WTC11 (cell line): ENCODE data around the gene SUV39H2. TPM values are rescaled to one million over a fixed set of nuclear protein-coding genes. Genes with fewer than 3 reads are reported as not detected.

Source experiments
- ATAC-seq: fragments of 200-7000 bp; cut with Tn5 transposase; 2 replicates; pipeline ENCODE4 v1.10.0; 2021; ENCODE audit warnings: mild to moderate bottlenecking, moderate library complexity
- CTCF ChIA-PET: fragments of 300-600 bp; sonication (Branson Sonifier 250); formaldehyde crosslinking; loops from one replicate; lab custom pipeline; 2021; ENCODE audit warnings: antibody characterized with exemption; lab: Charles Lee
- POLR2A ChIA-PET: fragments of 350-600 bp; sonication (Branson Sonifier 250); formaldehyde crosslinking; loops from one replicate; lab custom pipeline; 2021; ENCODE audit warnings: antibody characterized with exemption; lab: Charles Lee
- DNase-seq: peaks from one replicate; pipeline ENCODE4 v3.0.0; 2021; ENCODE audit warnings: low spot score
- H3K27ac Mint-ChIP-seq: 2 replicates; pipeline ENCODE4 v1.8.0; 2021; ENCODE audit warnings: mixed read lengths
- H3K27me3 Mint-ChIP-seq: 2 replicates; pipeline ENCODE4 v1.8.0; 2021; ENCODE audit warnings: low read depth, mild to moderate bottlenecking, moderate library complexity, mixed read lengths
- H3K36me3 Mint-ChIP-seq: 2 replicates; pipeline ENCODE4 v1.8.0; 2021; ENCODE audit warnings: mixed read lengths
- H3K4me1 Mint-ChIP-seq: 2 replicates; pipeline ENCODE4 v1.8.0; 2022; ENCODE audit warnings: mixed read lengths
- H3K4me3 Mint-ChIP-seq: 2 replicates; pipeline ENCODE4 v1.8.0; 2021; ENCODE audit warnings: mild to moderate bottlenecking, moderate library complexity, mixed read lengths
- H3K9me3 Mint-ChIP-seq: 2 replicates; pipeline ENCODE4 v1.8.0; 2021; ENCODE audit warnings: mixed read lengths
- CBFB ChIP-seq: sonication (generic); formaldehyde crosslinking; IDR thresholded peaks from 2 replicates; pipeline ENCODE4 v1.8.1; 2022; ENCODE audit warnings: mild to moderate bottlenecking, low read depth, missing genetic modification reagents
- CREB1 ChIP-seq: sonication (generic); formaldehyde crosslinking; IDR thresholded peaks from 2 replicates; pipeline ENCODE4 v1.8.0; 2023; ENCODE audit warnings: mild to moderate bottlenecking, missing genetic modification reagents
- CTCF ChIP-seq: fragments of 200-600 bp; IDR thresholded peaks from 2 replicates; pipeline ENCODE4 v1.8.0; 2022; ENCODE audit warnings: antibody characterized with exemption
- E2F1 ChIP-seq: sonication (generic); formaldehyde crosslinking; IDR thresholded peaks from 2 replicates; pipeline ENCODE4 v1.8.0; 2022; ENCODE audit warnings: mild to moderate bottlenecking, missing genetic modification reagents
- MLX ChIP-seq: sonication (generic); formaldehyde crosslinking; IDR thresholded peaks from 2 replicates; pipeline ENCODE4 v1.8.1; 2023; ENCODE audit warnings: mild to moderate bottlenecking, missing genetic modification reagents, moderate library complexity
- NR3C1 ChIP-seq: sonication (generic); formaldehyde crosslinking; conservative IDR thresholded peaks from 2 replicates; pipeline ENCODE4 v1.8.1; 2023; ENCODE audit warnings: low read depth, mild to moderate bottlenecking, missing genetic modification reagents
- OVOL2 ChIP-seq: fragments of 250-450 bp; sonication (Bioruptor Pico); IDR thresholded peaks from 2 replicates; pipeline ENCODE4 v1.9.0; 2021; ENCODE audit warnings: mild to moderate bottlenecking, borderline replicate concordance
- RORB ChIP-seq: fragments of 250-450 bp; sonication (Bioruptor Pico); IDR thresholded peaks from 2 replicates; pipeline ENCODE4 v1.9.0; 2021; ENCODE audit warnings: mild to moderate bottlenecking
- SOX15 ChIP-seq: fragments of 250-450 bp; sonication (Bioruptor Pico); IDR thresholded peaks from 2 replicates; pipeline ENCODE4 v1.9.0; 2021; ENCODE audit warnings: mild to moderate bottlenecking
- TEAD1 ChIP-seq: sonication (generic); formaldehyde crosslinking; IDR thresholded peaks from 2 replicates; pipeline ENCODE4 v1.8.0; 2022; ENCODE audit warnings: mild to moderate bottlenecking, missing genetic modification reagents
- ZNF138 ChIP-seq: sonication (generic); formaldehyde crosslinking; conservative IDR thresholded peaks from 2 replicates; pipeline ENCODE4 v1.8.1; 2022; ENCODE audit warnings: mild to moderate bottlenecking, moderate library complexity, missing genetic modification reagents
- ZNF671 ChIP-seq: fragments of 250-450 bp; sonication (Bioruptor Pico); IDR thresholded peaks from 2 replicates; pipeline ENCODE4 v1.8.0; 2021; ENCODE audit warnings: mild to moderate bottlenecking
- total RNA-seq: library from RNA; stranded (reverse); gene quantifications from 3 replicates; pipeline ENCODE4 v1.2.3, GENCODE V29; 2021
- TF ChIP-seq, protein P1 (sequence below): sonication (generic); formaldehyde crosslinking; IDR thresholded peaks from 2 replicates; pipeline ENCODE4 v1.8.0; 2023; ENCODE audit warnings: missing genetic modification reagents, mild to moderate bottlenecking, borderline replicate concordance
- TF ChIP-seq, protein P2 (sequence below): sonication (generic); formaldehyde crosslinking; IDR thresholded peaks from 2 replicates; pipeline ENCODE4 v1.8.0; 2022; ENCODE audit warnings: missing genetic modification reagents
- TF ChIP-seq, protein P3 (sequence below): sonication (generic); formaldehyde crosslinking; IDR thresholded peaks from 2 replicates; pipeline ENCODE4 v1.8.1; 2023; ENCODE audit warnings: mild to moderate bottlenecking, missing genetic modification reagents
- TF ChIP-seq, protein P4 (sequence below): sonication (generic); formaldehyde crosslinking; IDR thresholded peaks from 2 replicates; pipeline ENCODE4 v1.8.1; 2023; ENCODE audit warnings: mild to moderate bottlenecking, missing genetic modification reagents

SUV39H2 gene
- total RNA-seq, 1 experiment from 2014 or later, result 41.4 TPM

DNA sequence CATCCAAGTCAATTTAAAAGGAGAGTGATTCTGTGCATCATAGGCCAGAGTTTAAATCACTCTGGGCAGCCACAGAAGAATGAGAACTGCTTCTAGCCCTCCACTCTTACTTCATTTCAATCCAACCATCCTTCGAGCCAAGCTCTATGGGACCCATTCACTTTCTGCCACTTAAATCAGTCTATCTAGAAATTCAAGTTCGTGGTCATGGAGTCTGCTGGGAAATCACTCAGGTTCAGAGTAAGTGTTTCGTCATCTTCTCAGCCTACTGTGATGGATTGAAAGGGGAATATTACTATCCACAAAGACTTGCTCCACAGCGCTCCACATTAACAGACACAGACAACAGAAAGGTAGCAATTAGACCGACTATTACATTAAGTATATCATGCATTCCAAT, 70.6 kb downstream of the SUV39H2 start:
- H3K36me3 Mint-ChIP-seq, result peaks cover 16% of the 10 kb centered on the region
- ChIA-PET CTCF (no interaction called here), POLR2A (interaction anchor here (1.0 kb wide), 1 partner anchor 71 kb away, joined by 3 read pairs; the partner anchor contains the start of gene SUV39H2)
- TF ChIP-seq, protein P1, sequence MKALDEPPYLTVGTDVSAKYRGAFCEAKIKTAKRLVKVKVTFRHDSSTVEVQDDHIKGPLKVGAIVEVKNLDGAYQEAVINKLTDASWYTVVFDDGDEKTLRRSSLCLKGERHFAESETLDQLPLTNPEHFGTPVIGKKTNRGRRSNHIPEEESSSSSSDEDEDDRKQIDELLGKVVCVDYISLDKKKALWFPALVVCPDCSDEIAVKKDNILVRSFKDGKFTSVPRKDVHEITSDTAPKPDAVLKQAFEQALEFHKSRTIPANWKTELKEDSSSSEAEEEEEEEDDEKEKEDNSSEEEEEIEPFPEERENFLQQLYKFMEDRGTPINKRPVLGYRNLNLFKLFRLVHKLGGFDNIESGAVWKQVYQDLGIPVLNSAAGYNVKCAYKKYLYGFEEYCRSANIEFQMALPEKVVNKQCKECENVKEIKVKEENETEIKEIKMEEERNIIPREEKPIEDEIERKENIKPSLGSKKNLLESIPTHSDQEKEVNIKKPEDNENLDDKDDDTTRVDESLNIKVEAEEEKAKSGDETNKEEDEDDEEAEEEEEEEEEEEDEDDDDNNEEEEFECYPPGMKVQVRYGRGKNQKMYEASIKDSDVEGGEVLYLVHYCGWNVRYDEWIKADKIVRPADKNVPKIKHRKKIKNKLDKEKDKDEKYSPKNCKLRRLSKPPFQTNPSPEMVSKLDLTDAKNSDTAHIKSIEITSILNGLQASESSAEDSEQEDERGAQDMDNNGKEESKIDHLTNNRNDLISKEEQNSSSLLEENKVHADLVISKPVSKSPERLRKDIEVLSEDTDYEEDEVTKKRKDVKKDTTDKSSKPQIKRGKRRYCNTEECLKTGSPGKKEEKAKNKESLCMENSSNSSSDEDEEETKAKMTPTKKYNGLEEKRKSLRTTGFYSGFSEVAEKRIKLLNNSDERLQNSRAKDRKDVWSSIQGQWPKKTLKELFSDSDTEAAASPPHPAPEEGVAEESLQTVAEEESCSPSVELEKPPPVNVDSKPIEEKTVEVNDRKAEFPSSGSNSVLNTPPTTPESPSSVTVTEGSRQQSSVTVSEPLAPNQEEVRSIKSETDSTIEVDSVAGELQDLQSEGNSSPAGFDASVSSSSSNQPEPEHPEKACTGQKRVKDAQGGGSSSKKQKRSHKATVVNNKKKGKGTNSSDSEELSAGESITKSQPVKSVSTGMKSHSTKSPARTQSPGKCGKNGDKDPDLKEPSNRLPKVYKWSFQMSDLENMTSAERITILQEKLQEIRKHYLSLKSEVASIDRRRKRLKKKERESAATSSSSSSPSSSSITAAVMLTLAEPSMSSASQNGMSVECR (CRISPR knock-in tag), result no peak
- TF ChIP-seq CBFB (CRISPR knock-in tag) (no peak), RORB (CRISPR knock-in tag) (no peak), CTCF (no peak), TEAD1 (CRISPR knock-in tag) (no peak)
- TF ChIP-seq, protein P2, sequence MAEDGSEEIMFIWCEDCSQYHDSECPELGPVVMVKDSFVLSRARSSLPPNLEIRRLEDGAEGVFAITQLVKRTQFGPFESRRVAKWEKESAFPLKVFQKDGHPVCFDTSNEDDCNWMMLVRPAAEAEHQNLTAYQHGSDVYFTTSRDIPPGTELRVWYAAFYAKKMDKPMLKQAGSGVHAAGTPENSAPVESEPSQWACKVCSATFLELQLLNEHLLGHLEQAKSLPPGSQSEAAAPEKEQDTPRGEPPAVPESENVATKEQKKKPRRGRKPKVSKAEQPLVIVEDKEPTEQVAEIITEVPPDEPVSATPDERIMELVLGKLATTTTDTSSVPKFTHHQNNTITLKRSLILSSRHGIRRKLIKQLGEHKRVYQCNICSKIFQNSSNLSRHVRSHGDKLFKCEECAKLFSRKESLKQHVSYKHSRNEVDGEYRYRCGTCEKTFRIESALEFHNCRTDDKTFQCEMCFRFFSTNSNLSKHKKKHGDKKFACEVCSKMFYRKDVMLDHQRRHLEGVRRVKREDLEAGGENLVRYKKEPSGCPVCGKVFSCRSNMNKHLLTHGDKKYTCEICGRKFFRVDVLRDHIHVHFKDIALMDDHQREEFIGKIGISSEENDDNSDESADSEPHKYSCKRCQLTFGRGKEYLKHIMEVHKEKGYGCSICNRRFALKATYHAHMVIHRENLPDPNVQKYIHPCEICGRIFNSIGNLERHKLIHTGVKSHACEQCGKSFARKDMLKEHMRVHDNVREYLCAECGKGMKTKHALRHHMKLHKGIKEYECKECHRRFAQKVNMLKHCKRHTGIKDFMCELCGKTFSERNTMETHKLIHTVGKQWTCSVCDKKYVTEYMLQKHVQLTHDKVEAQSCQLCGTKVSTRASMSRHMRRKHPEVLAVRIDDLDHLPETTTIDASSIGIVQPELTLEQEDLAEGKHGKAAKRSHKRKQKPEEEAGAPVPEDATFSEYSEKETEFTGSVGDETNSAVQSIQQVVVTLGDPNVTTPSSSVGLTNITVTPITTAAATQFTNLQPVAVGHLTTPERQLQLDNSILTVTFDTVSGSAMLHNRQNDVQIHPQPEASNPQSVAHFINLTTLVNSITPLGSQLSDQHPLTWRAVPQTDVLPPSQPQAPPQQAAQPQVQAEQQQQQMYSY (CRISPR knock-in tag), result no peak
- TF ChIP-seq, protein P3, sequence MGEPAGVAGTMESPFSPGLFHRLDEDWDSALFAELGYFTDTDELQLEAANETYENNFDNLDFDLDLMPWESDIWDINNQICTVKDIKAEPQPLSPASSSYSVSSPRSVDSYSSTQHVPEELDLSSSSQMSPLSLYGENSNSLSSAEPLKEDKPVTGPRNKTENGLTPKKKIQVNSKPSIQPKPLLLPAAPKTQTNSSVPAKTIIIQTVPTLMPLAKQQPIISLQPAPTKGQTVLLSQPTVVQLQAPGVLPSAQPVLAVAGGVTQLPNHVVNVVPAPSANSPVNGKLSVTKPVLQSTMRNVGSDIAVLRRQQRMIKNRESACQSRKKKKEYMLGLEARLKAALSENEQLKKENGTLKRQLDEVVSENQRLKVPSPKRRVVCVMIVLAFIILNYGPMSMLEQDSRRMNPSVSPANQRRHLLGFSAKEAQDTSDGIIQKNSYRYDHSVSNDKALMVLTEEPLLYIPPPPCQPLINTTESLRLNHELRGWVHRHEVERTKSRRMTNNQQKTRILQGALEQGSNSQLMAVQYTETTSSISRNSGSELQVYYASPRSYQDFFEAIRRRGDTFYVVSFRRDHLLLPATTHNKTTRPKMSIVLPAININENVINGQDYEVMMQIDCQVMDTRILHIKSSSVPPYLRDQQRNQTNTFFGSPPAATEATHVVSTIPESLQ (CRISPR knock-in tag), result no peak
- H3K4me1 Mint-ChIP-seq, result peaks cover 18% of the 10 kb centered on the region
- H3K27me3 Mint-ChIP-seq, result peaks cover 21% of the 10 kb centered on the region
- H3K9me3 Mint-ChIP-seq, result no peaks in the 10 kb centered on the region
- no peak for DNase-seq
- no peak overlapping the region for H3K4me3 Mint-ChIP-seq
- ATAC-seq, result no peak
- H3K27ac Mint-ChIP-seq, result no peak overlapping the region

- Mint-ChIP-seq H3K27me3 (peaks cover 57% of the 10 kb centered on the region), H3K4me3 (peak overlapping the region; percentile 80), H3K27ac (no peak overlapping the region), H3K36me3 (peaks cover 4% of the 10 kb centered on the region), H3K9me3 (peaks cover 2% of the 10 kb centered on the region; the same call in 1 of the 2 replicates), H3K4me1 (peaks cover 24% of the 10 kb centered on the region)
- ATAC-seq (peak; percentile 18), DNase-seq (peak; percentile 18)
- CTCF ChIA-PET, result interaction anchor here (0.5 to 2.0 kb wide), 16 partner anchors 18 to 561 kb away, joined by 3 to 10 read pairs (median 4); partner anchors contain the start of genes CDNF, HSPA14, MSANTD7 and RPP38
- POLR2A ChIA-PET, result interaction anchor here (0.5 to 2.7 kb wide), 4 partner anchors 75 to 547 kb away, joined by 3 to 15 read pairs (median 8); partner anchors contain the start of genes CDNF, HSPA14, MSANTD7 and SUV39H2
- TF ChIP-seq E2F1 (CRISPR knock-in tag) (no peak), CREB1 (no peak), NR3C1 (CRISPR knock-in tag) (no peak), MLX (CRISPR knock-in tag) (no peak), ZNF138 (CRISPR knock-in tag) (no peak), ZNF671 (CRISPR knock-in tag) (no peak), SOX15 (CRISPR knock-in tag) (no peak), OVOL2 (CRISPR knock-in tag) (no peak)
- TF ChIP-seq, protein P4, sequence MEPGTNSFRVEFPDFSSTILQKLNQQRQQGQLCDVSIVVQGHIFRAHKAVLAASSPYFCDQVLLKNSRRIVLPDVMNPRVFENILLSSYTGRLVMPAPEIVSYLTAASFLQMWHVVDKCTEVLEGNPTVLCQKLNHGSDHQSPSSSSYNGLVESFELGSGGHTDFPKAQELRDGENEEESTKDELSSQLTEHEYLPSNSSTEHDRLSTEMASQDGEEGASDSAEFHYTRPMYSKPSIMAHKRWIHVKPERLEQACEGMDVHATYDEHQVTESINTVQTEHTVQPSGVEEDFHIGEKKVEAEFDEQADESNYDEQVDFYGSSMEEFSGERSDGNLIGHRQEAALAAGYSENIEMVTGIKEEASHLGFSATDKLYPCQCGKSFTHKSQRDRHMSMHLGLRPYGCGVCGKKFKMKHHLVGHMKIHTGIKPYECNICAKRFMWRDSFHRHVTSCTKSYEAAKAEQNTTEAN (CRISPR knock-in tag), result no peak
These were observed 74.3 kb downstream of the SUV39H2 start for GRCh38 chr10:14952851-14953423.
